Measurements from ENCODE around the gene LTO1. TPM values are rescaled to one million over a fixed set of nuclear protein-coding genes. Genes with fewer than 3 reads are reported as not detected.

The LTO1 gene
- polyA plus RNA-seq, 1 experiment, result 13.7 TPM

GRCh38 chr11:69640995-69641581, 34.1 kb downstream of the LTO1 start, which contains the start of gene CCND1:
CCND1 (plus strand) TSS chr11:69641156; CDS start chr11:69641314, 158 bp downstream.
- H3K27me3 ChIP-seq (ENCODE audit: control insufficient read depth, insufficient read depth, low read length), result no peaks in the 10 kb centered on the region
- peak; percentile 51 for TF ChIP-seq CTCF (IDR thresholded peaks at IDR 0.05; ENCODE audit: insufficient read depth, low read depth, low read length)
- ChIA-PET CTCF (interaction anchor here (0.7 to 7.0 kb wide), 6 partner anchors 335 to 633 kb away, joined by 3 to 82 read pairs (median 16); partner anchors contain the start of gene MYEOV), POLR2A (no interaction called here)
- peak within 1 kb of the TSS; percentile 87 for H3K4me3 ChIP-seq (ENCODE audit: low read depth, low read length)
- H3K36me3 ChIP-seq (ENCODE audit: control insufficient read depth, insufficient read depth, low read length), result peaks cover 23% of the 10 kb centered on the region
- peak; percentile 51 for DNase-seq (ENCODE audit: low read depth)

- TF ChIP-seq CTCF (IDR thresholded peaks at IDR 0.05; ENCODE audit: insufficient read depth, low read depth, low read length), result no peak
- ChIA-PET CTCF (interaction anchor here (0.7 to 7.0 kb wide), 3 partner anchors 141 to 539 kb away, joined by 3 to 82 read pairs (median 3); no protein-coding TSS in a partner anchor), POLR2A (no interaction called here)
- DNase-seq (ENCODE audit: low read depth), result no peak
- Histone ChIP-seq H3K36me3 (ENCODE audit: control insufficient read depth, insufficient read depth, low read length) (peaks cover 17% of the 10 kb centered on the region), H3K4me3 (ENCODE audit: low read depth, low read length) (peak overlapping the region; percentile 87), H3K27me3 (ENCODE audit: control insufficient read depth, insufficient read depth, low read length) (no peaks in the 10 kb centered on the region)
Observed at GRCh38 chr11:69640260-69640994, 34.7 kb downstream of the LTO1 start.

- no peak for DNase-seq (ENCODE audit: low read depth)
- CTCF ChIA-PET, result interaction anchor here (0.8 to 7.0 kb wide), 4 partner anchors 197 to 539 kb away, joined by 3 to 82 read pairs (median 4); no protein-coding TSS in a partner anchor
- TF ChIP-seq CTCF (IDR thresholded peaks at IDR 0.05; ENCODE audit: insufficient read depth, low read depth, low read length), result no peak
- peaks cover 13% of the 10 kb centered on the region for H3K36me3 ChIP-seq (ENCODE audit: control insufficient read depth, insufficient read depth, low read length)
- peak overlapping the region; percentile 87 for H3K4me3 ChIP-seq (ENCODE audit: low read depth, low read length)
- no peaks in the 10 kb centered on the region for H3K27me3 ChIP-seq (ENCODE audit: control insufficient read depth, insufficient read depth, low read length)
- POLR2A ChIA-PET, result interaction anchor here (0.8 kb wide), 1 partner anchor 219 kb away, joined by 18 read pairs; no protein-coding TSS in a partner anchor
Observed at GRCh38 chr11:69639831-69640230, 35.3 kb downstream of the LTO1 start.

GRCh38 chr11:69638941-69639681, 36.0 kb downstream of the LTO1 start:
- peak overlapping the region; percentile 87 for H3K4me3 ChIP-seq (ENCODE audit: low read depth, low read length)
- peaks cover 8% of the 10 kb centered on the region for H3K36me3 ChIP-seq (ENCODE audit: control insufficient read depth, insufficient read depth, low read length)
- POLR2A ChIA-PET, result interaction anchor here (0.5 to 0.8 kb wide), 3 partner anchors 219 to 223 kb away, joined by 3 to 18 read pairs (median 7); no protein-coding TSS in a partner anchor
- TF ChIP-seq CTCF (IDR thresholded peaks at IDR 0.05; ENCODE audit: insufficient read depth, low read depth, low read length), result no peak
- CTCF ChIA-PET, result interaction anchor here (0.6 to 7.0 kb wide), 6 partner anchors 44 to 538 kb away, joined by 3 to 82 read pairs (median 4); no protein-coding TSS in a partner anchor
- no peaks in the 10 kb centered on the region for H3K27me3 ChIP-seq (ENCODE audit: control insufficient read depth, insufficient read depth, low read length)
- peak; percentile 68 for DNase-seq (ENCODE audit: low read depth)

Measured in BJ (cell line).